Caco-2 (cell line): Measurements from ENCODE around the gene SLC9C2. TPM values are rescaled to one million over a fixed set of nuclear protein-coding genes. Genes with fewer than 3 reads are reported as not detected.

Experiments used
- BruUV-seq: library from RNA; stranded (reverse); fragments of 400-500 nt; replicated peaks from 2 replicates; lab custom pipeline; 2021; lab: Mats Ljungman, UMichigan
- CTCF ChIA-PET: fragments of 300-600 bp; sonication (Branson Sonifier 250); formaldehyde crosslinking; loops from one replicate; lab custom pipeline; 2022; ENCODE audit warnings: antibody characterized with exemption; lab: Charles Lee
- POLR2A ChIA-PET: fragments of 300-600 bp; sonication (Branson Sonifier 250); formaldehyde crosslinking; loops from one replicate; lab custom pipeline; 2022; ENCODE audit warnings: antibody characterized with exemption; lab: Charles Lee
- DNase-seq, 2 experiments: peaks; one replicate each; pipeline versions ENCODE4 v3.0.0 to v3.0.0-alpha.2; 2020 to 2022
- H3K27me3 ChIP-seq: replicated peaks from 2 replicates; pipeline ENCODE4 v1.6.0; 2011; ENCODE audit warnings: low read length; ENCODE audit not compliant: control insufficient read depth, insufficient read depth
- H3K36me3 ChIP-seq: 2 replicates; pipeline ENCODE4 v1.5.1; 2011; ENCODE audit warnings: low read length; ENCODE audit not compliant: control insufficient read depth, insufficient read depth
- H3K4me1 ChIP-seq: fragments of 250-450 bp; sonication (Bioruptor Pico); 2 replicates; pipeline ENCODE4 v1.5.1; 2020; ENCODE audit warnings: mild to moderate bottlenecking
- H3K4me3 ChIP-seq: 2 replicates; pipeline ENCODE4 v1.5.1; 2011; ENCODE audit warnings: low read depth, mild to moderate bottlenecking, control low read depth, low read length
- H3K9me3 ChIP-seq: fragments of 250-450 bp; sonication (Bioruptor Pico); 2 replicates; pipeline ENCODE4 v1.5.1; 2020; ENCODE audit warnings: mild to moderate bottlenecking, moderate library complexity
- H3K27ac Mint-ChIP-seq: one replicate; pipeline ENCODE4 v1.8.0; 2022; ENCODE audit warnings: mixed read lengths; ENCODE audit not compliant: unreplicated experiment
- H3K27me3 Mint-ChIP-seq: one replicate; pipeline ENCODE4 v1.8.0; 2022; ENCODE audit warnings: mixed read lengths; ENCODE audit not compliant: insufficient read depth, unreplicated experiment
- H3K36me3 Mint-ChIP-seq: one replicate; pipeline ENCODE4 v1.8.0; 2022; ENCODE audit warnings: mild to moderate bottlenecking, mixed read lengths; ENCODE audit not compliant: insufficient read depth, unreplicated experiment
- H3K4me1 Mint-ChIP-seq: one replicate; pipeline ENCODE4 v1.8.0; 2022; ENCODE audit warnings: low read depth, mixed read lengths; ENCODE audit not compliant: unreplicated experiment
- H3K4me3 Mint-ChIP-seq: one replicate; pipeline ENCODE4 v1.8.0; 2022; ENCODE audit warnings: mild to moderate bottlenecking, moderate library complexity, mixed read lengths; ENCODE audit not compliant: unreplicated experiment
- H3K9me3 Mint-ChIP-seq: one replicate; pipeline ENCODE4 v1.8.0; 2022; ENCODE audit warnings: mixed read lengths; ENCODE audit not compliant: unreplicated experiment
- CTCF ChIP-seq, 2 experiments: fragments of 200-600 bp in 1 of 2; IDR thresholded peaks; 1 replicate in 1 of 2; 2 replicates in 1 of 2; pipeline versions ENCODE4 v1.5.1 to v1.8.0; 2011 to 2022; ENCODE audit warnings: antibody characterized with exemption in 1 of 2, control low read depth in 1 of 2, inconsistent platforms in 1 of 2, low read depth in 1 of 2, low read length in 1 of 2, mild to moderate bottlenecking in 1 of 2, moderate library complexity in 1 of 2; ENCODE audit not compliant: insufficient read depth in 1 of 2, severe bottlenecking in 1 of 2, unreplicated experiment in 1 of 2
- intact Hi-C: fragments of 100-400 bp; cut with micrococcal nuclease; formaldehyde crosslinking; loops from one replicate; pipeline ENCODE4 v1.10.0; 2022; ENCODE audit not compliant: unreplicated experiment
- total RNA-seq: library from RNA; stranded (reverse); gene quantifications from 2 replicates; pipeline ENCODE4 v1.2.3, GENCODE V29; 2022

The SLC9C2 gene
- total RNA-seq, 1 experiment from 2014 or later, result not detected

GRCh38 chr1:173482683-173483082, 120.2 kb downstream of the SLC9C2 start:
- TF ChIP-seq CTCF (IDR thresholded peaks at IDR 0.05; ENCODE audit: insufficient read depth in 1 of 2, low read depth in 1 of 2, low read length in 1 of 2, severe bottlenecking in 1 of 2, unreplicated experiment in 1 of 2), result no peak
- H3K36me3 Mint-ChIP-seq, result peaks cover 96% of the 10 kb centered on the region
- POLR2A ChIA-PET, result no interaction called here
- no peaks in the 10 kb centered on the region for H3K9me3 ChIP-seq
- H3K4me1 Mint-ChIP-seq, result peaks cover 32% of the 10 kb centered on the region
- CTCF ChIA-PET, result no interaction called here
- no peaks in the 10 kb centered on the region for H3K27me3 ChIP-seq
- peaks cover 12% of the 10 kb centered on the region for H3K4me1 ChIP-seq
- intact Hi-C loops, result no loop called here
- H3K4me3 Mint-ChIP-seq, result no peak overlapping the region
- peaks cover 12% of the 10 kb centered on the region for H3K36me3 ChIP-seq
- H3K27me3 Mint-ChIP-seq, result no peaks in the 10 kb centered on the region
- H3K9me3 Mint-ChIP-seq, result no peaks in the 10 kb centered on the region
- H3K27ac Mint-ChIP-seq, result no peak overlapping the region
- BruUV-seq, result no TSS peak
- no peak for DNase-seq
- no peak overlapping the region for H3K4me3 ChIP-seq

- no peak for TF ChIP-seq CTCF (IDR thresholded peaks at IDR 0.05; ENCODE audit: insufficient read depth in 1 of 2, low read depth in 1 of 2, low read length in 1 of 2, severe bottlenecking in 1 of 2, unreplicated experiment in 1 of 2)
- Mint-ChIP-seq H3K27me3 (no peaks in the 10 kb centered on the region), H3K4me3 (no peak overlapping the region), H3K27ac (peak overlapping the region; percentile 36), H3K36me3 (peaks cover 88% of the 10 kb centered on the region), H3K4me1 (peaks cover 25% of the 10 kb centered on the region), H3K9me3 (no peaks in the 10 kb centered on the region)
- ChIA-PET CTCF (no interaction called here), POLR2A (no interaction called here)
- Histone ChIP-seq H3K4me3 (no peak overlapping the region), H3K9me3 (no peaks in the 10 kb centered on the region), H3K27me3 (no peaks in the 10 kb centered on the region), H3K36me3 (peaks cover 9% of the 10 kb centered on the region; the same call in 1 of the 2 replicates), H3K4me1 (peaks cover 12% of the 10 kb centered on the region)
- BruUV-seq, result no TSS peak
- no peak for DNase-seq
- intact Hi-C loops, result no loop called here
Measured at GRCh38 chr1:173481195-173481772, 121.6 kb downstream of the SLC9C2 start.

- no peak for DNase-seq
- no peak for TF ChIP-seq CTCF (IDR thresholded peaks at IDR 0.05; ENCODE audit: insufficient read depth in 1 of 2, low read depth in 1 of 2, low read length in 1 of 2, severe bottlenecking in 1 of 2, unreplicated experiment in 1 of 2)
- no peak overlapping the region for H3K4me3 ChIP-seq
- Mint-ChIP-seq H3K4me1 (peaks cover 37% of the 10 kb centered on the region), H3K9me3 (no peaks in the 10 kb centered on the region), H3K27me3 (no peaks in the 10 kb centered on the region), H3K27ac (peak overlapping the region; percentile 80), H3K36me3 (peaks cover 78% of the 10 kb centered on the region), H3K4me3 (peak overlapping the region; percentile 93)
- peaks cover 16% of the 10 kb centered on the region for H3K4me1 ChIP-seq
- intact Hi-C loops, result loop anchor here (5.0 to 10.0 kb wide), 2 partner anchors 543 to 755 kb away; partner anchors contain the start of gene RC3H1
- ChIA-PET POLR2A (no interaction called here), CTCF (no interaction called here)
- H3K27me3 ChIP-seq, result no peaks in the 10 kb centered on the region
- H3K9me3 ChIP-seq, result no peaks in the 10 kb centered on the region
- H3K36me3 ChIP-seq, result peaks cover 7% of the 10 kb centered on the region; the same call in 1 of the 2 replicates
- no TSS peak for BruUV-seq
Measured at GRCh38 chr1:173479649-173480048, 123.2 kb downstream of the SLC9C2 start.
